Left cardiac atrium (tissue), 4 donors: ENCODE data around the gene SLC25A4. TPM values are rescaled to one million over a fixed set of nuclear protein-coding genes. Genes with fewer than 3 reads are reported as not detected.
"Not testable (repeated sequence)": the region's sequence is repeated elsewhere in the genome, so short reads cannot be mapped to it uniquely, and the experiment has no call there.

Source experiments
- ATAC-seq, 2 donors: fragments of 200-7000 bp; cut with Tn5 transposase; one replicate each; pipeline ENCODE4 v1.9.1; 2020; ENCODE audit warnings: mild to moderate bottlenecking in 2 of 2, moderate library complexity in 2 of 2
- DNase-seq: peaks from one replicate; pipeline ENCODE4 v3.0.0-alpha.2; 2020
- intact Hi-C, 2 donors: fragments of 100-400 bp; cut with DNase I; formaldehyde crosslinking; loops; one replicate each; pipeline versions ENCODE4 v1.14.1 to v1.15.1; 2022 to 2023
- total RNA-seq, 2 donors: library from RNA; stranded (reverse); fragmentation: NEBNext Ultra II Directional; extraction: Animal tissue kit (Norgen Biotek cat#: 25700); gene quantifications; one replicate each; pipeline ENCODE4 v1.2.1, GENCODE V29; 2021
- donor health status: DM: no; HTN: yes; CAD: no.
- donor health status: DM: no; HTN: yes; CAD: no; lungs with severe emphysema.
- donor health status: DM: yes; HTN: yes; CAD: no.
- donor health status: Dilated cardiomyopathy.

The SLC25A4 gene
- total RNA-seq, 2 donors from 2014 or later, result 1,198 to 1,507 TPM

- intact Hi-C loops, result no loop called here
- DNase-seq (no peak), ATAC-seq (no peak)
These were observed 24.2 kb upstream of the SLC25A4 start for GRCh38 chr4:185118876-185119275.

GRCh38 chr4:185119467-185119866 is 23.6 kb upstream of the SLC25A4 start:
- DNase-seq, intact Hi-C loops, ATAC-seq: not testable (repeated sequence)

- intact Hi-C loops, result no loop called here
- ATAC-seq, result peak; percentile 62 to 79
- DNase-seq, result no peak
These were observed 23.0 kb upstream of the SLC25A4 start for GRCh38 chr4:185119927-185120630.

GRCh38 chr4:185120631-185120946 is 22.5 kb upstream of the SLC25A4 start:
- intact Hi-C loops, result no loop called here
- no peak for ATAC-seq

GRCh38 chr4:185122681-185123345 is 20.3 kb upstream of the SLC25A4 start:
- intact Hi-C loops, result no loop called here
- ATAC-seq (no peak), DNase-seq (no peak)

More at GRCh38 chr4:185120631-185120946, 22.5 kb upstream of the SLC25A4 start:
- DNase-seq, result no peak

- ATAC-seq, result no peak
- intact Hi-C loops, result no loop called here
- no peak for DNase-seq
These were observed 19.1 kb upstream of the SLC25A4 start for GRCh38 chr4:185124006-185124405.

- intact Hi-C loops, result no loop called here
- peak; percentile 50 to 65 for ATAC-seq
- peak; percentile 37 for DNase-seq
These were observed 15.8 kb upstream of the SLC25A4 start for GRCh38 chr4:185127021-185127925.

- DNase-seq (peak; percentile 41), ATAC-seq (peak; percentile 70 to 75)
- intact Hi-C loops, result no loop called here
These were observed 14.6 kb upstream of the SLC25A4 start for GRCh38 chr4:185128272-185129119.

- DNase-seq (no peak), ATAC-seq (peak; percentile 54 to 68)
- intact Hi-C loops, result loop anchor here in 1 of 2 donors (1.0 to 5.0 kb wide), 2 partner anchors 37 to 95 kb away; no protein-coding TSS in a partner anchor
These were observed 8.7 kb upstream of the SLC25A4 start for GRCh38 chr4:185134307-185134869.

- peak; percentile 47 to 62 for ATAC-seq
- intact Hi-C loops, result no loop called here
- DNase-seq, result no peak
These were observed 5.7 kb upstream of the SLC25A4 start for GRCh38 chr4:185137233-185137925.

GRCh38 chr4:185138161-185138560 is 4.9 kb upstream of the SLC25A4 start:
- DNase-seq (no peak), ATAC-seq (no peak)
- intact Hi-C loops, result no loop called here

- ATAC-seq (no peak), DNase-seq (no peak)
- intact Hi-C loops, result no loop called here
These were observed 3.3 kb upstream of the SLC25A4 start for GRCh38 chr4:185139736-185140135.

GRCh38 chr4:185141777-185142176 is 1.3 kb upstream of the SLC25A4 start:
- ATAC-seq, result no peak
- intact Hi-C loops, result no loop called here
- DNase-seq, result no peak

GRCh38 chr4:185142564-185142911 is 528 bp upstream of the SLC25A4 start:
- DNase-seq (no peak), ATAC-seq (no peak)
- intact Hi-C loops, result no loop called here

- peak; percentile 69 for DNase-seq
- peak; percentile 37 to 58 for ATAC-seq
- intact Hi-C loops, result no loop called here
These were observed 519 bp downstream of the SLC25A4 start for GRCh38 chr4:185143601-185143969.

- intact Hi-C loops, result no loop called here
- no peak for DNase-seq
These were observed 1.7 kb downstream of the SLC25A4 start for GRCh38 chr4:185144601-185145240.

GRCh38 chr4:185145572-185145971 is 2.5 kb downstream of the SLC25A4 start:
- intact Hi-C loops, result no loop called here
- peak; percentile 24 for ATAC-seq
- DNase-seq, result peak; percentile 61

More at GRCh38 chr4:185144601-185145240, 1.7 kb downstream of the SLC25A4 start:
- ATAC-seq, result no peak

GRCh38 chr4:185149392-185149791 is 6.3 kb downstream of the SLC25A4 start:
- DNase-seq (no peak), ATAC-seq (peak in 1 of 2 donors; percentile 8)
- intact Hi-C loops, result no loop called here
